Stimulated activated CD8-positive, alpha-beta memory T cell treated with anti-CD3 and anti-CD28 coated beads, Interleukin-12 subunit alpha, Interleukin-12 subunit beta, amount 100 ng/mL, for 24 hours (primary cell): ENCODE measurements around the gene LPCAT4.

ENCODE experiments used
- DNase-seq: peaks from one replicate; pipeline ENCODE4 v3.0.0-alpha.2; 2020; ENCODE audit errors: extremely low read depth

Gene LPCAT4

DNA sequence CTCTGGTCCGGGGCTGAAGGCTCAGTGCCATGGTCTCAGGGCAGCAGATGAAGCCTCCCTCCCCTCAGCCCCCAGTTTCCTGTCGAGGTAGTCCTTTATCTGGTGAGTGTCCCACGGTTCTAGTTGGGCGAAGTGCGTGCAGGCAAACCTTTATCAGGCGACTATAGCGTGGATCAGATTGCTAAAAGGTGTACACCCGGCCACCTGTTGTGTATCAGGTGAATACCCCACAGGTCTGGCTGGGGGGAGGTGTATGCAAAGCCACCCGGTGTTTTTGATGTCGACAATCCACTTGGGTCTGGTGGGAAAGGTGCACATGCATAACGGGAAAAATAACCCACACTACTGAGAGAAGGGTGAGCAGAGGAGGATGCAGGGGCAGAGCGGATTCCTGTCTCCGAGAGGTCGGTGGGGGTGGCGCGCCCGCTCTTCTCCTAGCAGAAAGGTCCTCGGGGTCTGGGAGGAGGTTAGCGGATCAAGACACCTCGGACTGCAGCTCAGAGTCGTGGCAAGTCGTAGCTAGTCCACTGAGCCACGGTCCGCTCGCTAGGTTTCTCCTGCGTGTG lies 29.9 kb downstream of the LPCAT4 start:
- no peak for DNase-seq

DNA sequence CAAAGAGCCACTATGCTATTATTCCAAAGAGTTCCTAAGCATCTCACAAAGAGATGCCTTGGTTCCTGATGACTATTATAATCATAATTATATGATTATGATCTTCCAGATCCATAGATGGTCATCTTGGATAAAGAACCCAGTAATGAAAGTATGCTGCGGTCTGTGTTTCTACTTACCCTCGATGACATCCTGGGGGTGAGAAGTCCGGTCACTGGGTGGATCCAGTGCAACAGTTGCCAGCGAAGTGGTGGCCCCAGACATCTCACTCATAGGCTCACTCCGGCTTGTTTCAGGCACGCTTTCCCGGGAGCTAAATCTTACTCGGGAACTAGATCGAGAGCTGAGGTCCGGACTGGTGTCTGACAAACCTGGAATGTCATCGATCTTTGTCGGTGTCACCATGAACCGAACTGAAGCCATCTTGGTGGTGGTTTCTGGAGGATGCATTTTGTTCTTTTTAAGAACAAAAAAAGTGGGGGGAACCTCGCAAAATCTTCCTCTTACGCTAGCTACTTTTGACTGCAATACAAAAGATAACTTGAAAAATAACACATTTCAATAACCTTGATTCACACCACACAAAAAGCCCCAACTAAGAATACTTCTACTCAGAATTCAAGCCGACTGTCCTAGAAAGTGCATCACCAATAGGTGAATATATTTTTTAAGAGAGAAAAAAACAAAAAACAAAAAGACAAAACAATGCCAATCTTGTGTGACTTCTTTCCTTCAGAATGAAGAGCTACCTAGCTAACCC lies 30.6 kb downstream of the LPCAT4 start:
- no peak for DNase-seq

DNA sequence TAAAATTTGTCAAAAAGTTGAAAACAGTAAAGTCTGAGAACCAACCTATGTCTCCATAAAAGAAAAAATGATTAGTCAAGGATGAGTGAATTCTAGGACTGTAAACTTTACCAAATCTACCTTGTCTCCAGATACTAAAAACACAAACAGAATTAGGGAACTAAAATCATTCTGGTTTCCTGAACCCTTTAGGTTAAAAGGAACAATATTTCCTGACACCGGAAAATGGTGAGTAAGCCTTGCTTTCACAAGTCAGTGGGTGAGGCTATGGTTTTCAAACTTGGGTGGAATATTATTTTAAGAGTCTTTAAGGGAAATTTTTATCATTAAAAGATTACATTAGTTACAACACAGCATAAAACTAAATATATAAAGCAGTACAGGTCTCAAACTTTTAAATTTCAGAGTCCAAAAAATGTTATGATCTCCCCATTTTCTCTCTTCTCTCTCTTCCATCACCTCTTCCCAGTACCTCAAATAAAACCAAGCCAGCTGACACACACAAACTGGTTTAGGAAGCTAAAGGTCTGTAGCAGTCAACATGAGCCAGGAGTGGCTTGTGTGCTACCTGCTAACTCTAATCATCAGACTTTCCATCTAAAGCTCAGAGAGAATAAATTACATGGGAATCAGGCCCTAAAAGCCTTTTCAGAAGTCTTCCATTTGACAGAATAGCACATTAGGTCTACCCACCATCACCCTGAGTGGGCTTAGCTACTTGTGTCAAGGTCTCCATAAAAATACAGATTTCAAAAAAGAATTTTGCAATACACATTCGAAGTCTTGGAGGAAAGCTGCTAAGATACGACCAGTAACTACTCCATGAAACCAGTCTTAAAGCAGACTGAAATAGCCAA lies 31.6 kb downstream of the LPCAT4 start:
- DNase-seq, result no peak

DNA sequence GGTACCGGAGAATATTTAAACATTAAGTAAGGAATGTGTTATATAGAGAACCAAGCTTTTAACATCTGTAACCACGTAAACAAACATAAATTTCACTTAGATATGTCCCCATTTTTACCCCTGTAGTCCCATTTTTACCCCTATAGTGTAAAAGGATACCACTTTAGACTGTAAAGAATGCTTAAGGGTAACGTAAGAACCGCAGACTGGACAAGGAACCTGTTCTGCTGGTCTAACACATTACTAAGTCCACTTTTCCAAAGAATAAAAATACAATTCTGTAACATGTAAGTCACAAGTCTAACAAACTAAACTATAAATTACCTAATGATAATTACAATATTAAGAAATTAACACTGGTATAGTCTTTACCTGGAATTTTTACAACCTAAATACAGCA lies 32.3 kb downstream of the LPCAT4 start:
- no peak for DNase-seq

DNA sequence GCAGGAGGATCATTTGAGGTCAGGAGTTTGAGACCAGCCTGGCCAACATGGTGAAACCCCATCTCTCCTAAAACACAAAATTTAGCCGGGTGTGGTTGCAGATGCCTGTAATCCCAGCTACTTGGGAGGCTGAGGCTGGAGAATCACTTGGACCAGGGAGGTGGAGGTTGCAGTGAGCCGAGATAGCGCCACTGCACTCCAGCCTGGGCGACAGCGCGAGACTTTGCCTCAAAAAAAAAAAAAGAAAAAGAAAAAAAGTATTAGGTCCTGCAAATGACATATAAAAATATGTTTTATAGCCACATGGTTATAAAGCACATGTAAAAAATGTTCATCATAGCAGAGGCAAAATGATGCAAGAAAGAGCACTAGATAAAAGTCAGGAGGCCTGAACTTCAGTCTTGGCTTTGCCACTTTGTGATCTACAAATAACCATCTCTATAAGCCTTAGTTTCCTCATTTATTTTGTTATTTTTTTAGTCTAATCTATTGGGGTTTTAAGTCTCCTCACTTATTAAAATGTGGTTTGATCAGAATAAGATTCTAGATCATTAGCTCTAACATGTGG lies 34.4 kb downstream of the LPCAT4 start:
- no peak for DNase-seq

DNA sequence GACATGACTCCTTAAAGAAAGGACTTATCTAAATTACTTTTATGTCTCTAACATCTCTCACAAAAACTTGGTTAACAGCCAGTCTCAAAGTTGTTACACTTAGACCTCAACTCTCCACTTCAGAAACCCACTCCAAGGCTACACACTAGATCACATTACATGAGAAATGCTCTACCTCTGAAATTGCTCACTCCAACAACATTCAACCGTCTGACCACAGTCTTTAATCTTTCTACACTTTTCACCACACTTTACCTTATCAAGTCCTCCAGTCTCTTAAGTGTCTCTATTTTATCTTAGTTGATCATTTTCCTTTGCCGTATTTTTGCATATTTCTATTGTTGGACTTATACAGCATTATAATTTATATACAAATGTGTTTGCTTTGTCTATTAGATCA lies 35.2 kb downstream of the LPCAT4 start:
- no peak for DNase-seq

DNA sequence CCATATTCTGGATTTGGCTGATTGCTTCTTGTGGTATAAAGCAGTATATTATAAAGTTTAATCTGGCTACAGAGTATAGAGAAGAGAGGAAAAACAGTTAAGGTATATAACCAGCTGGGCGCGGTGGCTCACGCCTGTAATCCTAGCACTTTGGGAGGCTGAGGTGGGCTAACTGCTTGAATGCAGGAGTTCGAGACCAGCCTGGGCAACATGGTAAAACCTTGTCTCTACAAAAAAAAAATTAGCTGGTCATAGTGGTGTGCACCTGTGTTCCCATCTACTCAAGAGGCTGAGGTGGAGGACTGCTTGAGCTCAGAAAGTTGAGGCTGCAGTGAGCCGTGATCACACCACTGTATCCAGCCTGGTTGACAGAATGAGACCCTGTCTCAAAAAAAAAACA lies 36.7 kb downstream of the LPCAT4 start:
- DNase-seq, result no peak

DNA sequence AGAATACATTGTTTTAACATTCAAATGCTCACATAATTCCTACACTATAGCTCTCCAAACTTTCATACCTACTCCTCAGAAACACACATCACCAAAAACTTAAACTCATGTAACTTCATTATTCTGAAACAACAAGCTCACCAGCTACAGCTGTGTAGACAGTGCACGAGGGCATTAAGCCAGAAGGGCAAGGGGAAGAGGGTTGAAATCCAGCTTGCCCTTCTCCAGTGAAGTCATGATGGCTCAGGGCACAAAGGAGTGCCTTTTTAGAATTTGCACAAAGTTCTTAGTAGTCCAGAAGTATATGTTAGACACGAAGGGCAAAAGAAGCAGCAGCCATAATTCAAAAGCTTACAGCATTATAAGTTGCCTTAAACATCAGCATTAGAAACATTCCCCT lies 38.0 kb downstream of the LPCAT4 start:
- DNase-seq, result no peak

DNA sequence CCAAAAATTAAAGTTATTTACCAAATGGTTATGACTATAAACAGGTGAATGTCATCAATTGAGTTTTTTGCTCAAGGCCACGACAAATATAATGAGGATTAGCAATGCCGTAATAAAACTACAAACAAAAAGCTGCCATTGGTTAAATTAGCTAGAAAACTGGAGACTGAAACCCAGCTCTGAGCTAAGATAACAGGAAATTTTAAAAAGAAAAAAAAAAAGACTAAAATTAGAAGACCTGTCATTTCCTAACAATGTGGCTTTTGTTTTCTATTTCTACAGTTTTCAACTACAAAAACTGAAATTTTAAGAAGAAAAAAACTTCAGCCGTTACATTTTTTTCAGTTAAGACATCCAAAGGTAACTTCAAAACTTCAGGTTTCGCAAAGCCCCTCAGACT lies 39.1 kb downstream of the LPCAT4 start:
- DNase-seq, result no peak

DNA sequence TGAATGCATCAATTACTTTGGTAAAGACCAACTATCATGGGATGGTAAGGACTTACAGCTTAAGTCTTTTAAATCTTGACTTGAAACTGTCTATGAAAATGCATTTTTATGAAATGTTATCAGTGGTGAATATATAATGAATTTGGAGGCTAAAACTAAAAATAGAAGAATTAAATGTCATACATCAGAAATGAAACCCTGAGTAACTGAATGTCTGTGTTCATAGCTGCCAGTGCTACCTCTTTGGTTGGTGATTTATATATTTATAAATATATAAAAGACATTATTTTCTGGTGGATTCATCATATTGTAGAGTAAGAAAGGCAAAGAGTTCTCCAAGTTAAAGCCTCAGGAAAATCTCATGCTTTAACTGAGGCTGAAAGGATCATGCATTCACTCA lies 41.6 kb downstream of the LPCAT4 start:
- no peak for DNase-seq

DNA sequence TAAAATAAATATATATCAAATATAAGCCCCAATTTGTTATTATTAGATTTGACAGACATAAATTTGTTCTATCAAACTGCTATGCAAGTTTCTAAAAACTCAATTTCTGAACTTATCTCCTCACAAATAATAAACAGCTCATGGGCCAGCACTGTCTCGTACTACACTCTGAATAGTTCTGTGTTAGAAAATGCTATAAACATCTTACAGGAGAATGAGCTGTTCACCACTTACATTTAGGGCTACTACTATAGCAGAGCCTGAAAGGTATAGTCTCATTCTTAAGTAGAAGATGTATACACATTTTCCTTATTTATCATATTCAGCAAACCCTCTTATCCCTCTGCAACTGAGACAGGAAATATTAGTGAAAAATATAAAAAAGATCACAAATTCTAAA lies 42.1 kb downstream of the LPCAT4 start:
- no peak for DNase-seq

DNA sequence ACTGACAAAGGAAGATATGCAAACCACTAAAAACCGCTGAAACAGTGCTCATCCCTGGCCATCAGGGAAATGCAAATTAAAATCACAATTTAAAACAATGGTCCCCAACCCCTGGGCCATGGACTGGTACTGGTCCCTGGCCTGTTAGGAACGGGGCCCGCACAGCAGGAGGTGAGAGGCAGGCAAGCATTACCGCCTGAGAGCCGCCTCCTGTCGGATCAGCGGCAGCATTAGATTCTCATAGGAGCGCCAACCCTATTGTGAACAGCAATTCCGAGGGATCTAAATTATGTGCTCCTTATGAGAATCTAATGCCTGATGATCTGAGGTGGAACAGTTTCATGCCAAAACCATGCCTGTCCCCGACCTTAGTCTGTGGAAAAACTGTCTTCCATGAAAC lies 43.8 kb downstream of the LPCAT4 start:
- DNase-seq, result no peak

DNA sequence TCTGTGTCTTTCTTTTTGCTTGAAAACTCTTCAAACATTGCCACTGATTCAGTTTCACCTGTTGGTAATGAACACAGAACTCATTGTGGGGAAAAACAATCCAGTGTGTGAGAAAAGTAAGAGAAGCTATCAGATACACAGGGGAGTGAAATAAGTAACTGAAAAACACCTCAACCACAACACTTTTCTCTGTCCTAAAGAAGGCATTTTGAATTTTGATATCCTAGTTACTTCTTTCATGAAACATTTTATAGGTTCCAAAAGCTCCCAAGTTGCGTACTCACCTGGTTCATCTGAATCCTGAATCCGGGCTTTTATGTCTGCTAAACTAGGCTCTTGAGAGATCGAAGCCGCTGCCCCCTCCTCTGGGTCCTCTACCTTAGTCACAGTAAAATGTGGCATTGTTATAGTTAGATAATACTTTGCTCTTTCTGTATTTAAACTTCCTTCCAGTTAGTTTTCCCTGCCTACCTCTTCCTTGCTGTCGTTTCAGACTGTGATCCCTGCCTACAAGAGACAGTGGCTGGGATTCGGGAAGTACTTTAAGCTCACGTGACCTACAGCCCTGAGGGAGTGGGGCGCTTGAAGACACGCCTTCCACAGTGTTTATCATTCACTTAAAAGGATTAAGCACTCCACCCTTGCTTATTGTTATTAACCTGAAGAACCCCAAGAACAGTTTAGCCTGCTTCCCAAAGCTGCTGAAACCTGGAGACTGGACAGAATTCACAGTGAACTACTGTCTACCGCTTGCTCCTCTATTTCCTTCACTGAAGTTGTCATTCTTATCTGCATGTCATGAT lies 48.5 kb downstream of the LPCAT4 start:
- no peak for DNase-seq

DNA sequence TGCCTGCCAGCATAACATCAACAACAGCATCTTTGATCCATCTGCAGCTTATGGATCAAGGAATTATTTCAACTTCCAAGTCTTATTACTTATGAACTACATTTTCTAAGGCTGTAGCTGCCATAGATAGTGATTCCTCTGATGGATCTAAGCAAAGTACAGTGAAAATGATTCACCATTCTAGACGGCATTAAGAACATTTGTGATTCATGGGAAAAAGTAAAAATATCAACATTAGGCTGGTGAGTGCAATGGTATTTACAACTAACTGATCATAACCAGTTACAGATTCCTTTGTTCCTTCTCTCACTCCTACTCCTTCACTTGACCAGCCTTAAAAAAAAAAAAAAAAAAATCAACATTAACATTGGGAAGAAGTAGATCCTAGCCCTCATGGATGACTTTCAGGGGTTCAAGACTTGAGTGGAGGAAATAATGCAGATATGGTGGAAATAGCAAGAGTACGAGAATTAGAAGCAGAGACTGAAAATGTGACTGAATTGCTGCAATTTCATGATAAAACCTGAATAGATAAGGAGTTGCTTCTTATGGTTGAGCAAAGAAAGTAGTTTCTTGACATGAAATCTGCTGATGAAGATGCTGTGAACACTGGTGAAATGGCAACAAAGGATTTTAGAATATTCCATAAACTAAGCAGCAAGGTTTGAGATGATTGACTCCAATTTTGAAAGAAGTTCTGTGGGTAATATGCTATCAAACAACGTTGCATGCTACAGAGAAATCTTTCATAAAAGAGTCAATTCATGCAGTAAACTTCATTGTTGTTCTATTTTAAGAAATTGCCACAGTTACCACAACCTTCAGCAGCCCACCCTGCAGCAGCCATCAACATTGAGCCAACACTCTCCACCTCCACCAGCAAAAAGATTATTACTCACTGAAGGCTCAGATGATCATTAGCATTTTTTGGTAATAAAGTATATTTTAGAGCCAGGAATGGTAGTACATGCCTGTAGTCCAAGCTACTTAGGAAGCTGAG lies 52.2 kb downstream of the LPCAT4 start:
- no peak for DNase-seq

DNA sequence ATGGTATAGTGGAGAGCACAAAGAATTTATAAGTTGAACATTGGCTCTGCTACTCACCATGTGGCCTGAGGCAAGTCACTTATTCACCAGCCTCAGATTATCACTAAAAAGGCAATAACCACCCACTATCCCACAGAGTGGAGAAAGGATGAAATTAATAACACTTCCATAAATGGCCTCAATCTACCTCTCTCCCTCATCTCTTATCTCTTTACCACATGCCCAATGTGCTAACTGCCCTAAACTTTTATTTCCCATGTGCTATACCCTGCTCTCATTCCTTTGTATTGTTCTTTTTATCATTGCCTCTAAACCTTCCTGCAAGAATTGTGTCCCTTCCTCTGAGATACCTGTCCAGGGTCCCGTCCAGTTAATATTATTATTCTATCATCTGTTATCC lies 55.4 kb downstream of the LPCAT4 start:
- no peak for DNase-seq
